GM21825 (cell line): ENCODE data around the gene SIT1.
"Not testable (repeated sequence)": the region's sequence is repeated elsewhere in the genome, so short reads cannot be mapped to it uniquely, and the experiment has no call there.

Source experiments
- ATAC-seq: cut with Tn5 transposase; IDR thresholded peaks from one replicate; pipeline ENCODE4 v1.9.1; 2021; ENCODE audit warnings: mild to moderate bottlenecking, moderate library complexity; ENCODE audit not compliant: unreplicated experiment

Gene SIT1

DNA sequence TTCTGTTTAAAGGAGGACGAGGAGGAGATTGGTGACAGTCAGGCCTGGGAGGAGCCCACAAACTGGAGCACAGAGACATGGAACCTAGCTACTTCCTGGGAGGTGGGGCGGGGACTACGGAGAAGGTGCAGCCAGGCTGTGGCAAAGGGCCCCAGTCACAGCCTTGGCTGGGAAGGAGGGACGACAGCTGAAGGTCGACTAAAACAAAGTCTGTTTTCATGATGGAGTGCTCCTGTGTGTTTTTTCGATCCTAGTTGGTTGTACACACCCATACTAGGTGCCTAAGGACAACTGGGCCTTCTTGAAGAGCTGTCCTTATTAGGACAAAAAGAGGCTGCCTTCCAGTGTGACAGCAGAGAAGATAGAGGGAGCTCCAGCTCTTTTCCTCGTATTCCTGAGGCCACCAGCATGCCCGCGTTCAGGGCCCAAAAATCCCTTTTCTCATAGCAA lies 10.3 kb upstream of the SIT1 start:
- ATAC-seq: no peak

DNA sequence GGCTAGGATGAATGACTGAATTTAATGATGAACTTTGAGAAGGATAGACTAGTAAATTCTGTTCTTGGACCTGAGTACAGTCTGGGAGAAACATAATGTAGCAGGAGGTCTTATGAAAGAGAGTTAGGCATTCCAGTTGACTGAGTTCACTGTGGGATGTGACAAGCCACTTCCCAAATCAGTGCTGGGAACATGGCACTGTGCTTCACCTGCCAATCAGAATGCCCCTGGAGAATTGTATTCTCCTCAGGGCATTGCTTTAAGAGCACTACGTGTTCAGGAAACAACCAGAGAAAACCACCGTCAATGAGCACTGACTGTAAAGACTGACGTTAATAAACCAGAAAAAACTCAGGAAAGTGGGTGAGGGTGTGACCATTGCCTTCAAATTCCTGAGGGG lies 8.6 kb upstream of the SIT1 start:
- ATAC-seq: no peak

DNA sequence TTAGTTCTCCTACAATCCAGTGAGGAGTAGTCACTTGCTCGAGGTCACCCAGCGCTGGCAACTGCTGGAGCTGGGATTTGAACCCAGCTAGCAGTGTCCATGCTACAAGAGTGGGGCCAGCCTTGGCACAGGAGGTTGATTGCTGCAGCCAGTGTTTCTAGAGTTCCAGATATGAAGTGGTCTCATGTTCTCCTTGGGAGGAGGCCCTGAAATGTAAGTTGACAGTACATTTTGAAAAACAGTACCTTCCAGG lies 8.2 kb upstream of the SIT1 start:
- ATAC-seq: no peak

DNA sequence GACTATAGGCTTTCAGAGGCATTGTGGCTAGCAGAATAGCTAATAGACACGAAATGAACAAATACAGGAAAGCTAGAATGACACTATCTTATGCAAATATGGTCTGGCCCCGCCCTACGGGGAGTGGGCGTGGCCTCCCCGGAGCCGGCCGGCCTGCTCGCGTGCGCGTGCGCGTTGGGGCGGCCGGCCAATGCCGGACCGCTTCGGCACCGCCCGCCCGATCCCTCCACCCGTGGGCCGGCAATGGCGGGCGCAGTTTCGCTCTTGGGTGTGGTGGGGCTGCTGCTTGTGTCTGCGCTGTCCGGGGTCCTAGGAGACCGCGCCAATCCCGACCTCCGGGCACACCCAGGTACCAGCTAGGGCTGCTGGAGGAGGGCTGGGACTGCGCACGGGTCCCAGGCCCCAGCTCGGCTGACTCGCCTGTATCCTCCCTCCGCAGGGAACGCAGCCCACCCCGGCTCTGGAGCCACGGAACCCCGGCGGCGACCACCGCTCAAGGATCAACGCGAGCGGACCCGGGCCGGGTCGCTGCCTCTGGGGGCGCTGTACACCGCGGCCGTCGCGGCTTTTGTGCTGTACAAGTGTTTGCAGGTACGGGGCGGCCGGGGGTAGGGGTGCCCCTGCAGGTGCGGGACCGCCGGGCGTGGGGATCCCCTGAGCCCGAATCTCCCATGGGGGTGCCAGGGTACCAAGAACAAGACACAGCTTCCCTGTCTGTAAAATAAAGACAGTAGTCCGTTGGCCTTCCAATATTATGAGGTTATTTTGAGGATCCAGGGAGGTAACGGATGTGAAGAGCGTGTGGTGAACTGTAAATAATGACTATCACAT lies 7.6 kb upstream of the SIT1 start, which contains the start of gene CCDC107:
Gene CCDC107 (plus strand): TSS at position 156 of the 831 bp plus-strand sequence. CDS start 88 bp downstream, at position 244.
- ATAC-seq: peak; percentile 48

DNA sequence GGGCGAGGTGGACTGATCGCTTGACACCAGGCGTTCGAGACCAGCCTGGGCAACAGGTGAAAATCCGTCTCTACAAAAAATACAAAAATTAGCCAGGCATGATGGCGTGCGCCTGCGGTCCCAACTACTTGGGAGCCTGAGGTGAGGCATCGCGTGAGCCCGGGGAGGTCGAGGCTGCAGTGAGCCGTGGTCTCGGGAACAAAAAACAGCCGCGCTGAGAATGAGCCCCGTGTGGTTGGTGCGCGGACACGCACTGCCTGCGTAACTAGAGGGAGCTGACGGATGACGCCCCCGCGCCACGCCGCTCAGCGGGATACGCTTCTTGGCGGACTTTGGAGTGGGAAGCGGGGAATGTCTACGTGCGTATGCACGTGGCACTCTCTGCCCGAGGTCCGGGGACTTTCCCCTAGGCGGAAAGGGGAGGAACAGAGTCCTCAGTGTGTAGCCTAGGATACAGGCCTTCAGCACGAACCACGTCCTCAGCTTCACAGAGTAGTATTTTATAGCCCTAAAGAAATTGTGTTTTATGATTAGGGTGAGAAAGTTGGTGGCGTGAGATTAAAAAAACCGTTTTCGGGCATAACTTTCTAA lies 6.9 kb upstream of the SIT1 start, which contains the start of gene RMRP:
Gene RMRP (minus strand): TSS at position 474 of the 591 bp plus-strand sequence.
- ATAC-seq: peak; percentile 86

DNA sequence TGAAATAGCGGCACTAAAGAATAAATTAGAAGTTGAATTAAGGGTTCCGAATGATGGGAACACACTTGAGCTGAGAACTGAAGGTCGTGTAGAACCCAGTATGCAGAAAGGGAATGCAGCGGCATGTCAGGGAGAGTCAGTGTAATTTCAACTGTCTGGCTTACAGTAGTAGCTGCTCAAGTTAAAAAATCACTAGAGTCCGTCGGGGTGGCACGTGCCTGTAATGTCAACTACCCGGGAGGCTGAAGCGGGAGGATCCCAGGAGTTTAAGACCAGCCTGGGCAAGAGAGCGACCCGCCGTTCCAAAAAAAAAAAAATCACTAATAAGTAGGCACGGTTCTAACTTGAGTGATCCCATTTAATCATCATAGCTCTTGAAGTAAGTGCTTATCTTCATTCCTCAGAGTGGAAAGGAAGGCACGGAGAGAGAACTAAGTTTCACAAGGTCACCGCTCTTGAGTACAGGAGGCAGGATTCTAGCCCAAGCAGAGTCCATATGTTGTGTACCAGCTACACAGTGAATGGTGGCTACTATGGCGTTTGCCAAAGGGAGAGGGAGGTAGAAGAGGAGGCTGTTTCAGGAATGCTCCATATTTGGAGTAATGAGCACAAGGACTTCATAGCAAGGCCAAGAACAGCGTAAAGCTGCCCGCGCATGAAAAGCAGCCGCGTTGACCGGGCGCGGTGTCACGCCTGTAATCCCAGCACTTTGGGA lies 6.3 kb upstream of the SIT1 start:
- ATAC-seq: no peak

DNA sequence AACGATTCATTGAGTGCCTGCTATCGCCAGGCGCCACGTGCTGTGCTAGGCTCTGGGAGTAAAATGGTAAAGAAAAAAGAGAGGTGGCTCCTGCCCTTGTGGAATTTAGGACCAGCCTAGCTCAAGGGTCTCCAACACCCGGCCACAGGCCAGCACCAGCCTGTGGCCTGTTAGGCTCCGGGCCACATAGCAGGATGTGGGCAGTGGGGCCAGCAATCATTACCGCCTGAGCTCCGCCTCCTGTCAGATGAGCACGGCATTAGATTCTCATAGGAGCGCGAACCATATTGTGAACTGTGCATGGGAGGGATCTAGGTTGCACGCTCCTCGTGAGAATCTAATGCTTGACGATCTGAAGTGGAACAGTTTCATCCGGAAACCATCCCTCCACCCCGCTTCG lies 5.6 kb upstream of the SIT1 start:
- no peak for ATAC-seq

DNA sequence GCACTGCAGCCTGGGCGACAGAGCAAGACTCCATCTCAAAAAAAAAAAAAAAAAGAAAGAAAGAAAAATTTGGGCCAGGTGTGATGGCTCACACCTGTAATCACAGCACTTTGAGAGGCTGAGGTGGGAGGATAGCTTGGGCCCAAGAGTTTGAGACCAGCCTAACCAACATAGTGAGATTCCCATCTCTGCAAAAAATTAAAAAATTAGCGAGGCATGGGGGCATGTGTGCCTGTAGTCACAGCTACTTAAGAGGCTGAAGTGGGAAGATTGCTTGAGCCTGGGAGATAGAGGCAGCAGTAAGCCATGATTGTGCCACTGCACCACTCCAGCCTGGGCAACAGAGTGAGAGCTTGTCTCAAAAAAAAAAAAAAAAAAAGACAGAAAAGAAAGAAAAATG lies 2.9 kb upstream of the SIT1 start:
- ATAC-seq: no peak

DNA sequence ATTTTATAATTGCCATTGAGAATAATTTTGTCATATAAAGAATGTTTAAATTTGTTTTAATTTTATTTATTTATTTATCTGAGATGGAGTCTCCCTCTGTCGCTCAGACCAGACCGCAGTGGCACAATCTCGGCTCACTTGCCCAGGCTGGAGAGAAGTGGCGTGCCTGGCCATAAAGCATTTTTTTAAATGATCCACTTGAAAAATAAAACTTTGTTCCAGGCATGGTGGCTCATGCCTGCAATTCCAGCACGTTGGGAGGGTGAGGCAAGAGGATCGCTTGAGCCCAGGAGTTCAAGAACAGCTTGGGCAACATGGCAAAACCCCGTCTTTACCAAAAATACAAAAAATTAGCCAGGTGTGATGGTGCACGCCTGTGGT lies 2.1 kb upstream of the SIT1 start:
- ATAC-seq: no peak

DNA sequence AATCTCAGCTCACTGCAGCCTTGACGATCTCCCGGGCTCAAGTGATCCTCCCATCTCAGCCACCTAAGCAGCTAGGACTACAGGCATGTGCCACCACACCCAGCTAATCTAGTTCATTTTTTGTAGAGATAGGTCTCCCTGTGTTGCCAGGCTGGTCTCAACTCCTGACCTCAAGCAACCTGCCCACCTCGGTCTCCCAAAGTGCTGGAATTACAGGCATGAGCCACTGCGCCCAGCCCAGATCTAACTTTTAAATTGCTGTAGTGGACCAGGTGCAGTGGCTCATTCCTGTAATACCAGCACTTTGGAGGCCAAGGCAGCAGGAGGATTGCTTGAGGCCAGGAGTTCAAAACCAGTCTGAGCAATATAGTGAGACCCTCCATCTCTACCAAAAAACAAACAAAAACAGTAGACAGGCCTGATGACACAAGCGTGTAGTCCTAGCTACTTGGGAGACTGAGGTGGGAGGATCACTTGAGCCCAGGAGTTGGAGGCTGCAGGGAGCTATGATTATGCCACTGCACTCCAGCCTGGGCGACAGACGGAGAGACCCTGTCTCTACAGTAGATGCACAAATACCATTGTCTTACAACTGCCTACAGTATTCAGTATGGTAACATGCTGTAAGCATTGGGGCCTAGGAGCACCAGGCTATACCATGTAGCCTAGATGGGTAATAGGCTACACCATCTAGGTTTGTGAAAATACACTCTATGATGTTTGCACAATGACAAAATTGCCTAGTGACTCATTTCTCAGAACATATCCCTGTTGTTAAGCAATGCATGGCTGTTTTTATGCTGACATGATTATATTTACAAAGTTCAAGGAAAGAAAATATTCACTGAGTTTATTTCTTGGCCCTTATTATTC lies 1.5 kb upstream of the SIT1 start:
- no peak for ATAC-seq

DNA sequence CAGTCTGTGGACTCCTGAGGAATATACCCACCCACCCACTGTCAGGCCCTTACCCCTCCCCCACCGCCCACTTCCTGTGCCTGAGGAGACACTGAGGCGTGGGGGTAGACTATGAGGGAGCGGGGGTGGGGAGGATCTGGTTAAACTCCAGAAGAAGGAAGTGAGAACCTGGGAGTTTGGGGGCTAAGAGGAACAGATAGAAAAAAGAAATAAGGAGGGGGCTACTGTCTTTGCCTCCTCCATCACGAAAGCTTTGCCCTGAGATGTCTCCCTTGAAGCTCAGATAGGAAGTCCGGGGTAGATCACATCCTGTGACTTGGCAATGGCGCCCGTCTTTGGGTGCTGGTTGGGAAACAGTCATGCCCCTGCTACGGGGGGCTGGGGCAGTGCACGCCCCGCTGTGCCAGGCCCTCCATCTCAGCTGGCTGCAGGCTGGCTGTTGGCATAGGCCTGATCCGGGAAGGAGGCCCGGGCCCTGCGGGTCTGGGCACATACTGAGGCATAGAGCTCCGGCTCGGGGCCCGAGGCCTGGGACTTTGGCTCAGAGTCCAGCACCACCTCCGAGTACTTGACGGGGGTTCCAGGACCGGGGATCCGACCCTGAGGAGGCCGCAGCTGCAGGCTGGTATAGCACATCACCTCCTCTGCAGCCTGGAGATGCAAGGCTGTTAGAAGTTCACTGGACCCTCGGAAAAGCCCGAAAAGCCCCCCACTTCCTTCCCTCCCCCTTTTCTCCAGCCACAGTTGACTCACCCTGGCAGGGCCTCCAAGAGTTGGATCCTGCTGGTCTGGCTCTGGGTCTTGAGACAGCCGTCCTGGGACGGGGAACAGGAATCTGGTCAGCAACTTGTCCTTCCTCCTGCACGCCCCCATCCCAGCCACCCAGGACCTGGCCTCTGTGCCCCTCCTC lies 1.0 kb downstream of the SIT1 start:
- no peak for ATAC-seq

DNA sequence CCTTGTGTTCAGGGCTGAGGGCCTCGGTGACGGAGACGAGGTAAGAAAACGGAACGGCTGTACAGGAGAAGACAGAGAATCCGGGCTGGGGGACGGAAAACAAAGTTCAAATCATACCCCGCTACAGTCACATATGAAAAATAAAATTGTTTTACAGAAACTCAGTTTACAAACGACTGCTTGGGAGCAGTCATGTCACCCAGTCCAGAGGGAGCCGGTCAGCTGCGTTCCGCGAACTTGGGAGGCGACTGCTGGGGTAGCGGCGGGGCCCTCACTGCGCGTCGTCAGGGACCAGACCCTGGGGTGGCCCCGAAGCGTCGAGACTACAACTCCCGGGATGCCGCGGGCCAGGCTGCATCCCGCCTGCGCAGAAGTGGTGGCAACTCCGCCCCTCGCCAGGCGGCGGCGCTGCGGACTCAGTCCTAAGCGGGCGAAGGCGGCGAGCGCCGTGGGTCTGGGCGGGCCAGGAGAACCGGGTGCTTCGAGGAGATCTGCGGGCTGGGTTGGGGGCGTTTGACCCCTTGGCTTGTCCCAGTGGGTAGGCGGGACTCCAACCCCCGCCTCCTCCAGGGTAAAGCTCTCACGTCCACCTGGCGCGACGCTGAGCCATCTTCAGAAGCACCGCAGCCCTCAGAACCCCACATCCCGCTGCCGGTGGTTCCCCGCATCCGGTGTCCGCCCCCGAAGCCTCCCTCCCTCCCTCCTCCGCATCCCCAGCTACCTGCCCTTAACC lies 4.0 kb downstream of the SIT1 start:
- peak; percentile 85 for ATAC-seq

DNA sequence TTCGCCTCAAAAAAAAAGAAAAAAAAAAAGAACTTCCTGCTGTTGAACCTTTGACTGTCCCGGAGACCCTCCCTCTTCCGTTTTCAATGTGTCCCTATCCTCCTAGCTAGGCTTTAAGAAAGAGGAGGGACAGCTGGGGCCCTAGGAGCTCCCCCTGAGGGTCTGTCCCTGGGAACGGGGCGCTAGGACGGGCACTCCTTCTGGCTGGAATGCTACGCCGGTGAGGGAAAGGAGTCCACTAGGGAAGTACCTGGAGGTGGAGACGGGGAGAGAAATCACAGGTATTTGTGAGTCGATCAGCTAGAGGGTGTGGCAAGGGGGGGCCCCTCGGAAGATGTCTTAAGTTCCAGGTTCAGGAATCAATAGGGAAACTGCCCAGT lies 4.6 kb downstream of the SIT1 start:
- ATAC-seq: no peak

DNA sequence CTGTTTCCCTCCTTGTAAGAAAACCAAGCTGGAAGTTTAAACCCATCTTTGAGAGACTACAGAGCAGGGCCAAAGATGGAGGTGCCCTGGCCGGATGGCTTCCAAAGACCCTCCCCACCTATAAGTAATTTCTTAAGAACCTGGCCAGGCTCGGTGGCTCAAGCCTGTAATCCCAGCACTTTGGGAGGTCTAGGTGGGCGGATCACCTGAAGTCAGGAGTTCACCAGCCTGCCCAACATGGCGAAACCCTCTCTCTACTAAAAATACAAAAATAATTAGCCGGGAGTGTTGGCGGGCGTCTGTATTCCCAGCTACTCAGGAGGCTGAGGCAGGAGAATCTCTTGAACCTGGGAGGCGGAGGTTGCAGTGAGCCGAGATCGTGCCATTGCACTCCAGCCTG lies 5.0 kb downstream of the SIT1 start:
- ATAC-seq: not testable (repeated sequence)

DNA sequence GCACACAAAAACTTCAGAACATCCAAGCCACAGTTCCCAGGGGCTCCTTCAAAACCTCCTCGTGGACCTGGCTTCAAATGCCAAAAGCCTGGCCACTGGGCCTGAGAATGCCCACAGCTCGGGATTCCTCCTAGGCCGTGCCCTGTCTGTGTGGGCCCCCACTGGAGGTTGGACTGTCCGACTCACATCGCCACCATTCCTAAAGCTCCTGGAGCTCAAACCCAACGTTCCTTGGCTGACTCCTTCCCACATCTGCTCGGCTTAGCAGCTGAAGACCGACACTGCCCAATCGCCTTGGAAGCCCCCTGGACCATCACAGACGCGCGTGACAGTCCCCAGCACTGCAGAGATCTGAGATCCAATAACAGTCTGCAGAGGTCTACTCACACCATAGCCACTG lies 7.7 kb downstream of the SIT1 start:
- ATAC-seq: no peak

DNA sequence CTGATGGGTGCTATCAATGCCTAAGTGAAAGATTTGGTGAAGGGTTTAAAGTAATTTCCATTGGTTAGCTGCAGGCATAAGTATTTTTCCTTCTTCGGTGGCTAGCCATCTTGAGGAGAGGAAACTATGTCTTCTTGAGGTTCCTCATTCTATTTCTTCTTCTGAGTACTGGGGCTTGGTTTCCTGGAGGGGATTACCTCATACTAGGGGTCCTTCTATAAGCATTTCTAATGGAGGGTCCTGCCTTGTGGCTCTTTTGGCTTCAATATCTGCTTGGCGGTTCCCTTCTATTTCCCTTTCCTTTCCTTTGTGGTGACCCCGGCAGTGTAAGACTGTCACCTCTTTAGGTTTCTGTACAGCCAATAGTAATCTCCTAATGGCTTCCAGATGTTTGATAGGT lies 9.3 kb downstream of the SIT1 start:
- ATAC-seq: not testable (repeated sequence)

DNA sequence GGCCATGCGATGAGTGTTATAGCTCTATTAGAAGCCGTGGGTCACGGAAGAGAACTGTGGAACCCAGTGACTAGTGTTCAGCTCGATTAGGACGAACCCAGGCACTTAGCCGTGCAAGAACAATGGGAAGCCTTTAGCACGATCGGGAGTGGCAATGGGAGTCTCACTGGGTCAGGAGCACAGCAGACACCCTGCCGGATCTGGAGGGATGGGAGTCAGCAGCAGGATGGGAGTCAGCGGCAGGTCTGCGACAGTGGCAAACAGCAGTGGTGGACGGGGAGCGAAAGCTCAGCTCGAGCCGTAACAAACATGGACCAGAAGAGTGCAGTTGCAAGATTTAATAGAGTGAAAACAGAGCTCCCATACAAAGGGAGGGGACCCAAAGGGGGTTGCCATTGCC lies 10.3 kb downstream of the SIT1 start:
- not testable (repeated sequence) for ATAC-seq

DNA sequence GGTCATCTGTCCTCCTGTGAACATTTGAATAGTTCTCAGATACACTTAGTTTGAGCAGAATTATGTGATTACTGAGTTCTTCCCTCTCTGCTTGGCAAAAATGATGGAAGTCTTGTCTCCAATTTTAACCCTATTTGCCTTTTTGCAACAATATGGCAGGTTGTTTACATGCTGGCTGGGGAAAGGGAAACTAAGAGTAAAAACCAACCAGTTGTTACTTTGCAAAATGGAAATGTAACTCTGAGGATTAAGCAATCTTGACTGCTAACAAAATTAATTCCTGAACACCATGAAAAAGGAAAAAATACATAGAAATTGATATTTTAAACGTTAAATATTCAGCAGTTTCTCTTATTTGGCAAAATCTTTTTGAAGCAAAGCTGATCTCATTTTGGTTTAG lies 11.1 kb downstream of the SIT1 start:
- ATAC-seq: no peak

DNA sequence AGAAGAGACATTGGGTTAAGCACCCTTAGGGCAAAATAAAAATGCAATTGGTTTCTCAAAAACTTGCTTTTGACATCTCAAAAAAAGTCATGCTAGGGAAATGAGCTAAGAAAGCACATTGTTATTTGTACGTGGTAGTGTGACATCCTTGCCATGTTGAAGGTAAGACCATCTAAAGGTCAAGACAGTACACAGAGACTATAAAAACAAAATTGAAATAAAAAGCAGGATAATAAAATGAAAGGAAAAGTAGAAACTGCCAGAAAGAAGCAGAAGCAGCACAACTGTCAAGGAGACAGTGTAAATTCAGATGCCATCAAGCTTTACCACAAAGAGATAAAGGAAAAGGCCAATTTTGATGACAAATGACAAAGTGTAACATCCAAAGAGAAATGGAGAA lies 11.5 kb downstream of the SIT1 start:
- ATAC-seq: not testable (repeated sequence)
